KMS-11 (cell line): ENCODE results near the gene PHLDB3.

Experiments
- H2AFZ ChIP-seq: fragments of 200-600 bp; sonication (generic); 2 replicates; pipeline ENCODE4 v1.6.1; 2016; ENCODE audit warnings: antibody characterized with exemption, mixed run types, low read depth
- H3K27ac ChIP-seq: fragments of 200-600 bp; sonication (generic); 2 replicates; pipeline ENCODE4 v1.6.1; 2016; ENCODE audit warnings: mild to moderate bottlenecking, mixed run types
- H3K27me3 ChIP-seq: fragments of 200-600 bp; sonication (generic); 2 replicates; pipeline ENCODE4 v1.6.1; 2017; ENCODE audit warnings: mild to moderate bottlenecking, low read depth, mixed run types, moderate library complexity; ENCODE audit not compliant: insufficient read depth
- H3K36me3 ChIP-seq: fragments of 200-600 bp; sonication (generic); 2 replicates; pipeline ENCODE4 v1.6.1; 2017; ENCODE audit warnings: mild to moderate bottlenecking, mixed run types; ENCODE audit not compliant: insufficient read depth
- H3K4me1 ChIP-seq: fragments of 200-600 bp; sonication (generic); 2 replicates; pipeline ENCODE4 v1.6.1; 2016; ENCODE audit warnings: mild to moderate bottlenecking, low read depth, mixed run types; ENCODE audit not compliant: poor library complexity, severe bottlenecking
- H3K4me2 ChIP-seq: fragments of 200-600 bp; sonication (generic); 2 replicates; pipeline ENCODE4 v1.7.0; 2016; ENCODE audit warnings: mild to moderate bottlenecking, mixed run types
- H3K4me3 ChIP-seq: fragments of 200-600 bp; sonication (generic); IDR thresholded peaks from 2 replicates; pipeline ENCODE4 v1.6.1; 2017; ENCODE audit warnings: low read depth, low read length, mixed read lengths; ENCODE audit not compliant: insufficient read depth
- H3K79me2 ChIP-seq: fragments of 200-600 bp; sonication (generic); 2 replicates; pipeline ENCODE4 v1.6.1; 2016; ENCODE audit warnings: low read depth, mixed run types; ENCODE audit not compliant: insufficient read depth
- H3K9ac ChIP-seq: fragments of 200-600 bp; sonication (generic); 2 replicates; pipeline ENCODE4 v1.6.1; 2016; ENCODE audit warnings: mild to moderate bottlenecking, mixed run types
- H4K20me1 ChIP-seq: fragments of 200-600 bp; sonication (generic); 2 replicates; pipeline ENCODE4 v1.6.1; 2016; ENCODE audit warnings: mild to moderate bottlenecking, mixed run types; ENCODE audit not compliant: insufficient read depth
- TF ChIP-seq, protein P1 (sequence below): fragments of 200-600 bp; sonication (generic); conservative IDR thresholded peaks from 2 replicates; pipeline ENCODE4 v1.6.1; 2017; ENCODE audit warnings: low read depth, mild to moderate bottlenecking, antibody characterized with exemption, low read length, moderate library complexity, mixed read lengths

PHLDB3 gene

DNA sequence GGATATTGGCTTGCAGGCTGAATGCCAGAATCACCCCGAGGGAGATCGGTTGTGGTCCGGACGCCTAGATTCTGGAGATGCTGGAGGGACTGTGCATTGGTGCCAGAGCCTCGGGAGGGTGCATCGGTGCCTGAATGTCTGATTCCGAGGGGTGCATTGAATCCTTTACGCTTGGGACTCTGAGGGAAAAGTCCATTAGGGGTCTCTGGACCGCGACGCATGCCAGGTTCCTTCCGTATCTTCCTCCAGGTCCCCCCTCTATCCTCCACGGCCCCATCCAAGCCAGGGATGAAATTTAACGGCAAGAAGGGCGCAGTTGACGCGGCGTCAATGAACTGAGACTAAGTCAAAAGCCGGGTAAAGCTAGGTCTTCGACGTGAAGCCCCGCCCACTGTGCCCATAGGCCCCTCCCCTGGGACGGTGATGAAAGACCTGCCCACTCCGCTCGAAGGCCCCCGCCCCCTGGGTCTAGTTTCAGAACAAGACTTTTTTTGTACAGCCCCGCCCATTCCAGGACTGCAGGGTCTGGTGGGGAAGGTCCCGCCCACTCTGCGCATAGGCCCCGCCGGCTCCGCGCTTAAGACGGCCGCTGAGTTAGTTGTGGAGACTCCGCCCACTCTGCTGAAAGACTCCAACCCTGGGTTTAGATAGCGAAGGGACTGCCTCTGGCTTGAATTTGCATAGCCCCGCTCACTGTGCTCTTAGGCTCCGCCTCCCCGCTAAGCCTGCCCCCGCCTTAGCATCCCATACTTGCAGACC is 29.2 kb upstream of the PHLDB3 start:
- H3K4me2 ChIP-seq = peak overlapping the region; percentile 94
- TF ChIP-seq, protein P1, sequence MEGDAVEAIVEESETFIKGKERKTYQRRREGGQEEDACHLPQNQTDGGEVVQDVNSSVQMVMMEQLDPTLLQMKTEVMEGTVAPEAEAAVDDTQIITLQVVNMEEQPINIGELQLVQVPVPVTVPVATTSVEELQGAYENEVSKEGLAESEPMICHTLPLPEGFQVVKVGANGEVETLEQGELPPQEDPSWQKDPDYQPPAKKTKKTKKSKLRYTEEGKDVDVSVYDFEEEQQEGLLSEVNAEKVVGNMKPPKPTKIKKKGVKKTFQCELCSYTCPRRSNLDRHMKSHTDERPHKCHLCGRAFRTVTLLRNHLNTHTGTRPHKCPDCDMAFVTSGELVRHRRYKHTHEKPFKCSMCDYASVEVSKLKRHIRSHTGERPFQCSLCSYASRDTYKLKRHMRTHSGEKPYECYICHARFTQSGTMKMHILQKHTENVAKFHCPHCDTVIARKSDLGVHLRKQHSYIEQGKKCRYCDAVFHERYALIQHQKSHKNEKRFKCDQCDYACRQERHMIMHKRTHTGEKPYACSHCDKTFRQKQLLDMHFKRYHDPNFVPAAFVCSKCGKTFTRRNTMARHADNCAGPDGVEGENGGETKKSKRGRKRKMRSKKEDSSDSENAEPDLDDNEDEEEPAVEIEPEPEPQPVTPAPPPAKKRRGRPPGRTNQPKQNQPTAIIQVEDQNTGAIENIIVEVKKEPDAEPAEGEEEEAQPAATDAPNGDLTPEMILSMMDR = no peak
- H3K36me3 ChIP-seq = no peaks in the 10 kb centered on the region
- peak overlapping the region; percentile 72 for H2AFZ ChIP-seq
- H4K20me1 ChIP-seq = no peaks in the 10 kb centered on the region
- no peaks in the 10 kb centered on the region for H3K27me3 ChIP-seq
- H3K4me1 ChIP-seq = peaks cover 19% of the 10 kb centered on the region
- H3K79me2 ChIP-seq = no peaks in the 10 kb centered on the region
- peak overlapping the region; percentile 23; the same call in 1 of the 2 replicates for H3K9ac ChIP-seq
- H3K27ac ChIP-seq = peak overlapping the region; percentile 60
- H3K4me3 ChIP-seq = no peak overlapping the region

DNA sequence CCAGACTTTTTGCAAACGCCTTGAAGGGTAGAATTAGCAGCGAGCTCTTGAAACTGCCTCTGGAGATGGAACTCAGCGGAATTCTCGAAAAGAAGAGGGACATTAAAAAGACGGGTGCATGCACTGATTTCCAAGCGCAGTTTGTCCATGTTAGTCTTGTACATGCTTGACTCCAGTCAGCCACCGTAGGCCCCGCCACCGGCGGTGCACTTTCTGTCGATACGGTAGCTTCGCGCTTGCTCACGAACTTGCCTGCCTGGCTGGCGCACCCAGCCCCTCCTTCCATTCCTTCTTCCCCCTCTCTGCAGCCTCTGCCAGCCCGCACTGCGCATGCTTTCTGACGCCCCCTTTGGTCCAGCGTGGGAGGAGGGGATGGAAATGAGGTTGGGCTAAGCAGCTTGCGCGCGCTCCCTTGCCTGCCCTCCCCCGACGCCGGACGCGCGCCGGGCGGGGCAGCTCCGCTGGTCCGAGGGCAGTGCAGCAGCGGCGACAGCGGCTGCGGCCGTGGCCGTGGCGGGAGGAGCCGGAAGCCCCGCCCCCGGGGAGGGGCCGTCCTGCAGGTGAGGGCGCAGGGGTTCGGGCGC is 28.5 kb upstream of the PHLDB3 start, which contains the start of gene ZNF575:
Gene ZNF575 (plus strand): TSS at position 227 of the 584 bp plus-strand sequence. CDS start 1,235 bp downstream, outside the sequence.
- H3K4me2 ChIP-seq = peak within 1 kb of the TSS; percentile 94
- no peaks in the 10 kb centered on the region for H3K36me3 ChIP-seq
- H2AFZ ChIP-seq = peak within 1 kb of the TSS; percentile 72
- no peaks in the 10 kb centered on the region for H4K20me1 ChIP-seq
- H3K27me3 ChIP-seq = no peaks in the 10 kb centered on the region
- H3K79me2 ChIP-seq = no peaks in the 10 kb centered on the region
- TF ChIP-seq, protein P1 = no peak
- H3K4me3 ChIP-seq = no peak within 1 kb of the TSS
- H3K27ac ChIP-seq = peak within 1 kb of the TSS; percentile 60
- peaks cover 22% of the 10 kb centered on the region for H3K4me1 ChIP-seq
- peak within 1 kb of the TSS; percentile 54; the same call in 1 of the 2 replicates for H3K9ac ChIP-seq

DNA sequence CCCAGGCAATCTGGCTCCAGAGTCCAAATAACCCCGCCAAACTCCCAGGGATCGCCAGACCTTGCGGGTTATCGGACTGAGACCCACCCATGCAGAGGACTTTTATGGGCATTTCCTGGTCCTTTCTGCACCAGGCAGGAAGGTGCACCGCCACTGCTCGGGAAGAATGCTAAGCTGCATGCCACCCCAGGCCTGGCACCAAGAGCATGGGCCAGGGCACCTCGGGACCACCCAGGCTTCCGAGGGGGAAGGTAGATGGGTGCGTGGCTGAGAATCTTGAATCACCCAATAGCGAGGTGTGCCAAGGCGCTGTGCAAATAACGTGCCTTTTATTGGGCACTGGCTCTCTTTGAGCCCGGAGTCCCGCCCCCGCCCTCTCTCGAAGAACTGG is 28.0 kb upstream of the PHLDB3 start:
- Histone ChIP-seq H3K9ac (peak overlapping the region; percentile 54; the same call in 1 of the 2 replicates), H3K79me2 (no peaks in the 10 kb centered on the region), H3K4me3 (no peak overlapping the region), H3K4me1 (peaks cover 26% of the 10 kb centered on the region), H3K27me3 (no peaks in the 10 kb centered on the region), H2AFZ (peak overlapping the region; percentile 72), H4K20me1 (no peaks in the 10 kb centered on the region), H3K36me3 (no peaks in the 10 kb centered on the region), H3K4me2 (peak overlapping the region; percentile 94), H3K27ac (peak overlapping the region; percentile 60)
- TF ChIP-seq, protein P1 = no peak

DNA sequence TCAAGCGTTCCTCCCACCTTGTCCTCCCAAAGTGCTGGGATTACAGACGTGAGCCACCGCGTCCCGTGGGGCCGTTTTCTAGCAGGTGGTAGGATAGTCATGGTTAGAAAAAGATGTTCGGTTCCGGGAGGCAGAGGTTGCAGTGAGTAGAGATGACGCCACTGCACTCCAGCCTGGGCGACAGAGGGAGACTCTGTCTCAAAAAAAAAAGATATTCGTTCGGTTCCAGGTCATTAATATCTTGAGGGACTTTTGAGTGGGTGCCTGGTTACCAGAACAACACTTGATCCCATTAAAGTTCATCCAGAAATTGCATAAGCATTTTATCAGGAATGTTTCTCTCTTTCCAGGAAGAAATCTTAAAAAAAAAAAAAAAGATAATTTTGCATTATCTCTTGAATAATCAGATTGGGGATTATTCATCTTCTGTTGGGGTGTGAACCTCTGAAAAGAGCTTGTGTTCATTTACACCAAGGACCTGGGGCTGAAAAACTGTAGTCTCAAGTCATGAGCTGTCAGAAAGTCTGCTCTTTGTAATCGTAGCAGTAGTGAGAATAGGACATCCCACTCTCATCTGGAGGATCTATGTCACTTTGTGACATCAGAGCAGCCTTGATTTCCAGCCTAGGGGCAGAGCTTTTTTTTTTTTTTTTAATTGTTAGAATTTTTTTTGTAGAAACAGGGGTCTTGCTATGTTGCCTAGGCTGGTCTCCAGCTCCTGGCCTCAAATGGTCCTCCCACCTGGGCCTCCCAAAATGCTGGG is 23.5 kb upstream of the PHLDB3 start:
- H3K79me2 ChIP-seq = no peaks in the 10 kb centered on the region
- no peak overlapping the region for H3K9ac ChIP-seq
- H3K4me1 ChIP-seq = peaks cover 21% of the 10 kb centered on the region
- no peaks in the 10 kb centered on the region for H3K36me3 ChIP-seq
- TF ChIP-seq, protein P1 = no peak
- H3K27me3 ChIP-seq = no peaks in the 10 kb centered on the region
- H4K20me1 ChIP-seq = no peaks in the 10 kb centered on the region
- H3K27ac ChIP-seq = no peak overlapping the region
- H3K4me2 ChIP-seq = peak overlapping the region; percentile 76
- H3K4me3 ChIP-seq = no peak overlapping the region
- H2AFZ ChIP-seq = peak overlapping the region; percentile 93
